Activated CD8-positive, alpha-beta memory T cell treated with anti-CD3 and anti-CD28 coated beads for 1 hour (primary cell): ENCODE results near the gene SMC1B.
"Not testable (repeated sequence)": the region's sequence is repeated elsewhere in the genome, so short reads cannot be mapped to it uniquely, and the experiment has no call there.

ENCODE experiments used
- DNase-seq, 2 donors: peaks; one replicate each; pipeline ENCODE4 v3.0.0-alpha.2; 2020; ENCODE audit warnings: low read depth in 1 of 2; ENCODE audit errors: extremely low read depth in 1 of 2

The SMC1B gene

DNA sequence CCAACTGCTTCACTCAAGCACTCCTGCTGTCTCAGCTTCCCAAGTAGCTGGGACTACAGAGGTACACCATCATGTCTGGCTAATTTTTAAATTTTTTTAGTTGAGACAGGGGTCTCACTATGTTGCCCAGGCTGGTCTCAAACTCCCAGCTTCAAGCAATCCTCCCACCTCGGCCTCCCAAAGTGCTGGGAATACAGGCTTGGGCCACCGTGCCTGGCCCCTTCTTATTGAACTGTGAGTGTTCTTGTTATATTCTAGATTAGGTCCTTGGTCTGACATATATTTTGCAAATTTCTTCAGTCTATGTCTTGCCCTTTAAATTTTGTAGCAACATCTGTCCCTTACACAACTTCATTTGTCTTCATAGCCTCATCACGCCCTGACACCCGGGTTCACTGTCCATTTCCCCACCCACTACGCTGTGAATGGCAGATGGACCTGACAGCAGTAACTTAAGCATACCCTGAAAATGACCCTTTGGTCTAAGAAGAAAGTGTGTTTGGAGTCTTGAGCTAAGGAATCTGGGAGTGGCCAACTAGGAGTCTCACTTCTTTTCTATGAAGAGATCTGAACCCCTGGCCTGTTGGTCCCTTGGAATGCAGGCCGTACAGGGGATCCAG is 107.8 kb downstream of the SMC1B start:
- DNase-seq = no peak

DNA sequence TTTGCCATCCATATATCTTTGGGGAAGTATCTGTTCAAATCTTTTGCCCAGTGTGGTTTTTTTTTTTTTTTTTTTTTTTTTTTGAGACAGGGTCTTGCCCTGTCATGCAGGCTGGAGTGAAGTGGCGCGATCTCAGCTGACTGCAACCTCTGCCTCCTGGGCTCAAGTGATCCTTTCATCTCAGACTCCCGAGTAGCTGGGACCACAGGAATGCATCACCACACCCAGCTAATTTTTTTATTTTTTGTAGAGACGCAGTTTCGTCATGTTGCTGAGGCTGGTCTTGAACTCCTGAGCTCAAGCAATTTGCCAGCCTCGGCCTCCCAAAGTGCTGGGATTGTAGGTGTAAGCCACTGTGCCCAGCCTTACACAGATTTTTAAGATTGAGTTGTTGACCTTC is 108.4 kb downstream of the SMC1B start:
- DNase-seq = no peak

DNA sequence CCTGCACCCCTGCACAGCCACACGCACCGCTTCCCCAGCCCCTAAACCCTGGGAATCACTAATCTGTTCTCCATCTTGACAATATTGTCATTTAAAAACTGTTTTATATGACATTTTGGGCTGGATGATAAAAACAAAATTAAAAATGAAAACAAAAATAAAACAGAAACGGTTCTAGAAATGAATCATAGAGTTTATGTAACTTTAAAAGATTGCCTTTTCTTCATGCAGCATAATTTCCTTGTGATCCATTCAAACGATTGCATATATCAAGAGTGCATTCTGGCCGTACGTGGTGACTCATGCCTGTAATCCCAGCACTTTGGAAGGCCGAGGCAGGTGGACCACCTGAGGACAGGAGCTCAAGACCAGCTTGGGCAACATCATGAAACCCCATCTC is 110.2 kb downstream of the SMC1B start:
- no peak for DNase-seq

DNA sequence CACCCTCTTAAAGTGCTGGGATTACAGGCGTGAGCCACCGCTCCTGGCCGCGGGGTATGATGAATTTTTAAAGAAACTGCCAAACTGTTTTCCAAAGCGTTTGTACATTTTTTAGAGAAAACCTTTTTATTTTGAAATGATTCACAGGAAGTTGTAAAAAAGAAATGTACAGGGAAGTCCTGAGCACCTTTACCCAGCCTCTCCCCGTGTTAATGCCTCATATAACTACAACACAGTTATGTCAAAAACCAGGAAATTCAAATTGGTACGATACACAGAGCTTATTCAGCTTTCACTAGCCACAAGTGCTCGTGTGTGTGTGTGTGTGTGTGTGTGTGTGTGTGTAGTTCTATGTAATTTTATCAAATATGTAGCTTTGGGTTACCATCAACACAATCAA is 110.6 kb downstream of the SMC1B start:
- no peak for DNase-seq

DNA sequence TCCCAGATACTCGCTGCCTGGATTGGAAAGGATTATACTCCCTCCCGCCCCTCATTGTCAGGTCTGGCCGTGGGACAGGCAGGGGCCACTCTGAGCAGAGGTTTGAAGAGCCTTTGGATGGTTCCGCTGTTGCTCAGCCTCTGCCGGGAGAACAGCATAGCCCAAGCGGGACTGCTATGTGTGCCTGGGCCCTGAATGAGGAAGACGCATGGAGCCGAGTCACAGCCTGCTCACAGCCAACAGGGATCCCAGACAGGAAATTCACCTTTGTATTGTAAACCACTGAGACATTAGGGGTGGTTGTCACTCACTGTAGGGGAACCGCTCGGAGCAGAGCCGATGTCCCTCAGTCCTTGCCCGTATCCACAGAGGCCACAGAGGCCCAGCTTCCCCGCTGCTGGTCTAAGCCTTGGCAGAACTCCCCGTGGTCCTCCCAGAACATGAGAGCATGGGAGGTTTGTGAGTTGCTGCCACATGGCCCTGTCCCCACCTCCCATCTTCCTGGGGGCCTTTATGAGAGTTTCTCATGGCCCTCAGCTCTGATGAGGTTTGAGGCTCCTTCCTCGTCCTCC is 114.4 kb downstream of the SMC1B start:
- DNase-seq = no peak

DNA sequence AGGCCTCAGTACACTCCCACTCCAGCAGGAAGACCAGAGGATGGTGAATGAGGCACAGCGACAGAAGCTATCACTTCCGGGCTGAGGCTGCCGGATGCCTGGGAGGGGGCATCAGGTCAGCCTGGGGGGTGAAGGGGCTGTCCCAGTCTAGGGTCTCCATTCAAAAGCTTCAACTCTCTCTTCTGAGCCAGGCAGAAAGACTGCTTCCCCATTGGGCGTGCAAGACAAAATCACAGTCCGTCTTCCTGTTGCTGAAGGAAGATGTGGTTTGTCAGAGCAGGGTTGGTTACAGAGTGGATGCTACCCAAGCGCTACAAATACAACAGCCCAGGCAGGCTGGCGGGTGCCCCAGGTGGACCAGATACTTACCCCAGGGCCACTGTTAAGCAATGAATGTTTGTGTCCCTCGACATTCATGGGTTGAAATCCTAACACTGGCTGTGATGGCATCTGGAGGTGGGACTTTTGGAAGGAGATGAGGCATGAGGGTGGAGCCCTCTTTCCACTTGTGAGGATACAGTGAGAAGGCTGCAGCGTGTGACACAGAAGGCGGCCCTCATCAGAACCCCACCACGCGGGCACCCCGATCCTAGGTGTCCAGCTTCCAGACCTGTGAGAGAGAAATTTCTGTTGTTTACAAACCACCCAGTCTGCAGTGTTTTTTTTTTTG is 116.6 kb downstream of the SMC1B start:
- DNase-seq = no peak

DNA sequence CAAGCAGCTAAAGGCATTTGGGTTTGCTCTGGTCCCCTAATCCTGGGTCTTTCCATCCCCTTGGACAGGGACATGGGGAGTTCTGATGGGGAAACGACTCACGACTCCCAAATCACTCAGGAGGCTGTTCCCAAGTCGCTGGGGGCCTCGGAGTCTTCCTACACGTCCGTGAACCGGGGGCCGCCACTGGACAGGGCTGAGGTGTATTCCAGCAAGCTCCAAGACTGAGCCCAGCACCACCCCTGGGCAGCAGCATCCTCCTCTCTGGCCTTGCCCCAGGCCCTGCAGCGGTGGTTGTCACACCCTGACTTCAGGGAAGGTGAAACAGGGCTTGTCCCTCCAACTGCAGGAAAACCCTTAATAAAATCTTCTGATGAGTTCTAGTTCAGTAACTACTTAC is 117.9 kb downstream of the SMC1B start:
- no peak for DNase-seq

DNA sequence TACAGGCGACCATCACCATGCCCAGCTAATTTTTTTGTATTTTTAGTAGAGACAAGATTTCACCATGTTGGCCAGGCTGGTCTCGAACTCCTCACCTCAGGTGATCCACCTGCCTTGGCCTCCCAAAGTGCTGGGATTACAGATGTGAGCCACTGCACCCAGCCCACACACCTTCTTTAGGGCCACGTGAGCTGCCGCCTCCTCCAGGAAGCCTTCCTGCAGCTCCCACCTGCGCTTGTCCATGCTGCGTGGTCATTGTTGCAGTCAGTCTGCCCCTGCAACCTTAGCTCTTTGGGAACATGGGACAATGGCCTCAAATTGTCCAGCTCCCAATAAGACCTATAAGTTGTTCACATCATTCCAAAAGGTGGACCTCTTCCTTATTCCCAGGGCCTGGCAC is 118.4 kb downstream of the SMC1B start:
- DNase-seq = not testable (repeated sequence)
